CD4-positive, alpha-beta T cell (primary cell): Measurements from ENCODE around the gene LLGL2. TPM values are rescaled to one million over a fixed set of nuclear protein-coding genes. Genes with fewer than 3 reads are reported as not detected.

Experiments
- ATAC-seq: fragments of 200-7000 bp; cut with Tn5 transposase; one replicate; pipeline ENCODE4 v1.10.0; 2022; ENCODE audit warnings: mild to moderate bottlenecking; ENCODE audit not compliant: poor library complexity
- CTCF ChIA-PET: fragments of 350-600 bp; sonication (Branson Sonifier 250); formaldehyde crosslinking; loops from one replicate; lab custom pipeline; 2021; ENCODE audit warnings: antibody characterized with exemption, inconsistent platforms; lab: Charles Lee
- POLR2A ChIA-PET: fragments of 350-600 bp; sonication (Branson Sonifier 250); formaldehyde crosslinking; loops from one replicate; lab custom pipeline; 2021; ENCODE audit warnings: antibody characterized with exemption, inconsistent platforms; lab: Charles Lee
- DNase-seq, 14 experiments: peaks; one replicate each; pipeline ENCODE4 v3.0.0-alpha.2; 2013 to 2020; ENCODE audit warnings: mixed read lengths in 2 of 14
- H3K27ac ChIP-seq, 2 donors: one replicate each; pipeline versions ENCODE4 v1.5.1 to v1.7.0; 2013; ENCODE audit warnings: low read length in 2 of 2, low read depth in 1 of 2, mild to moderate bottlenecking in 1 of 2
- H3K27me3 ChIP-seq, 2 experiments: 1 replicate in 1 of 2; 2 replicates in 1 of 2; pipeline versions ENCODE4 v1.6.1 to v1.7.0; 2013; ENCODE audit warnings: low read length in 2 of 2, control low read depth in 1 of 2, mild to moderate bottlenecking in 1 of 2, moderate library complexity in 1 of 2; ENCODE audit not compliant: insufficient read depth in 2 of 2, control insufficient read depth in 1 of 2
- H3K36me3 ChIP-seq: one replicate; pipeline ENCODE4 v1.6.1; 2013; ENCODE audit warnings: low read length, control low read depth; ENCODE audit not compliant: insufficient read depth
- H3K4me1 ChIP-seq: one replicate; pipeline ENCODE4 v1.6.1; 2013; ENCODE audit warnings: low read length, control low read depth; ENCODE audit not compliant: insufficient read depth
- H3K4me3 ChIP-seq: one replicate; pipeline ENCODE4 v1.5.1; 2013; ENCODE audit warnings: mild to moderate bottlenecking, low read length, moderate library complexity
- H3K9me3 ChIP-seq, 2 experiments: 1 replicate in 1 of 2; 2 replicates in 1 of 2; pipeline versions ENCODE4 v1.6.1 to v1.7.0; 2013; ENCODE audit warnings: low read length in 2 of 2, mild to moderate bottlenecking in 2 of 2, control low read depth in 1 of 2, moderate library complexity in 1 of 2; ENCODE audit not compliant: control insufficient read depth in 1 of 2, insufficient read depth in 1 of 2
- H3K27ac Mint-ChIP-seq: one replicate; pipeline ENCODE4 v1.8.0; 2020; ENCODE audit warnings: mixed read lengths
- H3K27me3 Mint-ChIP-seq: one replicate; pipeline ENCODE4 v1.8.0; 2021; ENCODE audit warnings: mixed read lengths
- H3K36me3 Mint-ChIP-seq: one replicate; pipeline ENCODE4 v1.8.0; 2021; ENCODE audit warnings: low read depth, mixed read lengths
- H3K4me1 Mint-ChIP-seq: one replicate; pipeline ENCODE4 v1.8.0; 2021; ENCODE audit warnings: low read depth, mixed read lengths
- H3K4me3 Mint-ChIP-seq: one replicate; pipeline ENCODE4 v1.8.0; 2020; ENCODE audit warnings: mild to moderate bottlenecking, mixed read lengths
- H3K9me3 Mint-ChIP-seq: one replicate; pipeline ENCODE4 v1.8.0; 2020; ENCODE audit warnings: mixed read lengths
- CTCF ChIP-seq: fragments of 200-600 bp; IDR thresholded peaks from one replicate; pipeline ENCODE4 v1.8.0; 2022; ENCODE audit warnings: antibody characterized with exemption, mild to moderate bottlenecking
- intact Hi-C, 2 experiments: fragments of 100-400 bp; cut with DNase I in 1 of 2; cut with micrococcal nuclease in 1 of 2; formaldehyde crosslinking; loops; one replicate each; pipeline versions ENCODE4 v1.15.1 to v1.9.0; 2023 to 2025; cut with DNase I, micrococcal nuclease
- total RNA-seq, 174 experiments: library from RNA in 2 of 174; stranded (reverse) in 2 of 174; gene quantifications; one replicate each; pipeline ENCODE4 v1.2.3 and lab custom pipeline; 2021 to 2026

The LLGL2 gene
- total RNA-seq, 2 experiments from 2014 or later, result 31.2 to 34.2 TPM

GRCh38 chr17:75573540-75573957, 48.1 kb downstream of the LLGL2 start:
- Histone ChIP-seq H3K27me3 (no peaks in the 10 kb centered on the region), H3K4me3 (no peak overlapping the region), H3K9me3 (no peaks in the 10 kb centered on the region), H3K36me3 (peaks cover 10% of the 10 kb centered on the region), H3K4me1 (peaks cover 6% of the 10 kb centered on the region), H3K27ac (no peak overlapping the region)
- ChIA-PET POLR2A (no interaction called here), CTCF (no interaction called here)
- ATAC-seq (no peak), DNase-seq (no peak)
- H3K27ac Mint-ChIP-seq, result no peak overlapping the region
- no peaks in the 10 kb centered on the region for H3K9me3 Mint-ChIP-seq
- no peaks in the 10 kb centered on the region for H3K36me3 Mint-ChIP-seq
- TF ChIP-seq CTCF, result no peak
- H3K27me3 Mint-ChIP-seq, result no peaks in the 10 kb centered on the region
- no peaks in the 10 kb centered on the region for H3K4me1 Mint-ChIP-seq
- intact Hi-C loops, result no loop called here
- H3K4me3 Mint-ChIP-seq, result no peak overlapping the region

GRCh38 chr17:75573994-75574393, 48.5 kb downstream of the LLGL2 start:
- Histone ChIP-seq H3K27me3 (no peaks in the 10 kb centered on the region), H3K4me3 (no peak overlapping the region), H3K27ac (no peak overlapping the region), H3K9me3 (no peaks in the 10 kb centered on the region), H3K36me3 (peaks cover 6% of the 10 kb centered on the region), H3K4me1 (peaks cover 6% of the 10 kb centered on the region)
- POLR2A ChIA-PET, result no interaction called here
- no peaks in the 10 kb centered on the region for H3K4me1 Mint-ChIP-seq
- H3K27ac Mint-ChIP-seq, result no peak overlapping the region
- no peaks in the 10 kb centered on the region for H3K9me3 Mint-ChIP-seq
- intact Hi-C loops, result no loop called here
- DNase-seq, result no peak
- CTCF ChIA-PET, result no interaction called here
- H3K36me3 Mint-ChIP-seq, result no peaks in the 10 kb centered on the region
- no peak for TF ChIP-seq CTCF
- ATAC-seq, result no peak
- H3K4me3 Mint-ChIP-seq, result no peak overlapping the region
- H3K27me3 Mint-ChIP-seq, result no peaks in the 10 kb centered on the region

DNA sequence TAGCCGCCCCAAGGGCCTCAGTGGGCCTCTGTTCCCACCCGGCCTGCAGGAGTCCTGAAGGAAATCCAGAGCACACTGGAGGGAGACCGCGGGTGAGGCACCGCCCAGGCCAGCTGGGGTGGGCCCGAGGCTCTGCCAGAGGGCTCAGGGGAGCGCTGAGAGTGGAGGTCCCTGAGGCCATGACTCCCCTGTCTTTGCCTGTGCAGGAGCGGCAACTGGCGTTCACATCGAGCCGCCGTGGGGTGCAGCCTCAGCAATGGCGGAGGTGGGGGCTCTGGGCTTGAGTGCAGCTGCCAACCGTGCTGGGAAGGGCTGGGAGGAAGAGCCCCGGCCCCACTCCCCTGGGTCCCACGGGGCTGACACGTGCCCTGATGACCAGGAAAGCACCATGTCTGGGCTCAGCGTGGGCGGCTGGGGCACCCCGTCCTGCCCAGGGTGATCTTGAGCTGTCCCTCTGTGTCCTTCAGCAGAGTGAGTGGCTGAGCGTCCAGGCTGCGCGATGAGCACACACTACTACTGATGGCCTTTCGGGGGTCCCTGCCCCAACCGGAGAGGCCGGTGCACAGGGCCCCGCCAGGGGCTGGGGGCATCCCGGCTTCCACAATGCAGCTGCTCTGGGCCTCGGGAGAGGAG, 49.0 kb downstream of the LLGL2 start:
- no peak for TF ChIP-seq CTCF
- Mint-ChIP-seq H3K4me3 (no peak overlapping the region), H3K4me1 (no peaks in the 10 kb centered on the region), H3K27ac (no peak overlapping the region), H3K27me3 (no peaks in the 10 kb centered on the region), H3K36me3 (no peaks in the 10 kb centered on the region), H3K9me3 (no peaks in the 10 kb centered on the region)
- ATAC-seq (no peak), DNase-seq (no peak)
- Histone ChIP-seq H3K4me3 (no peak overlapping the region), H3K4me1 (peaks cover 6% of the 10 kb centered on the region), H3K27me3 (no peaks in the 10 kb centered on the region), H3K27ac (no peak overlapping the region), H3K36me3 (peaks cover 2% of the 10 kb centered on the region), H3K9me3 (no peaks in the 10 kb centered on the region)
- ChIA-PET CTCF (no interaction called here), POLR2A (no interaction called here)
- intact Hi-C loops, result no loop called here
